Measurements from ENCODE around the gene NDUFA1. TPM values are rescaled to one million over a fixed set of nuclear protein-coding genes. Genes with fewer than 3 reads are reported as not detected.

The NDUFA1 gene
- total RNA-seq, 1 donor from 2014 or later: 95.0 TPM

DNA sequence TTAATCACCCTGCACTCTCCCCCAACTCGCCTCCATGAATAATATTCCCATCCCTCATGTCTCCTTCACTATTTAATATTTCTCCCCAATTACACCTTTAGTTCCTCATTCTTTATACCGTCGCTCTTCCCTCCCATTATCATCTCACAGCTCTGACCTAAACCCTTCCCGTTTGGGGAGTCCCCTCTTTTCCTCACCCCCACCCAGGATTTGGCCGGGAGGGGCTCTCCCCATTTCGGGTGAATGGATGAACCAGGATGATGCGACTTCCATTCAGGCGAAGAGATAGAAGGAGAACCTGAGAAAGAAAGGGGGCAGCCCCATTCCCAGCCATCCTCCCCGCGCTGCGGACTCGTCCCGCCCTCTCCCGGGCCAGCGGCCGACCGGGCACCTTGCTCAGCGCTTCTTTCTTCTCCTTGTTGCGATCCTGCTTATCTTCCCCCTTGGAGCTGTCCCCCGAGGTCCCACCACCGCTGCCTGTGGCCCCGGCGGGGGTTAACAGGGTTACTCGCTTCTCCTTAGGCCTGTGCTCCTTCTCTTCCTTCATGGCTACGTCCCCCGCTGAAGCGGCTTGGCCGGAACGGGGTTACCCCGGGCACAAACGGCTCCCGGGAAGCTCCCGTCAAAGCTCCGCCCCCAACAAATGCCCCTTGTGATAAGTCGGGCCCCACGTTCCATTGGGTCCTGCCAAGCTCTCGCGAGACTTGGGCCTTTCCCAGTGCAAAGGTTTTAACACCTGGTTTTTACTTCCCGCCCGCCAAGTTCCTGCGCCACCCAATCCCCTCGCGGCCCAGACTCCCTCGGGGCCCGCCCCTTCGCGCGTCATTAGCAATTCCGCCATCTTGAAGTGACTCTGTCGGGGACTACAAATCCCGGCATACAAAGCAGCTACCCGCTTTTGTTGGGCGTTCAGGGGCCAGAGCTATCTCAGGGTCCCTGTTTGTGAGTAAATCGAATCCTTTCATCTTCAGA lies 19.0 kb upstream of the NDUFA1 start, which contains the start of gene UPF3B:
Gene UPF3B (minus strand): TSS at position 582 of the 972 bp plus-strand sequence. CDS start 35 bp downstream, at position 547.
- peaks cover 6% of the 10 kb centered on the region for H3K4me1 Mint-ChIP-seq (ENCODE audit: unreplicated experiment)
- peak within 1 kb of the TSS; percentile 99 for H3K4me3 Mint-ChIP-seq (ENCODE audit: unreplicated experiment)
- peak; percentile 85 for DNase-seq (ENCODE audit: low spot score)
- peak within 1 kb of the TSS; percentile 96 for H3K27ac Mint-ChIP-seq (ENCODE audit: unreplicated experiment)
- H3K27me3 Mint-ChIP-seq (ENCODE audit: unreplicated experiment): no peaks in the 10 kb centered on the region
- peaks cover 5% of the 10 kb centered on the region for H3K36me3 Mint-ChIP-seq (ENCODE audit: low read depth, unreplicated experiment)
- TF ChIP-seq, protein P1, sequence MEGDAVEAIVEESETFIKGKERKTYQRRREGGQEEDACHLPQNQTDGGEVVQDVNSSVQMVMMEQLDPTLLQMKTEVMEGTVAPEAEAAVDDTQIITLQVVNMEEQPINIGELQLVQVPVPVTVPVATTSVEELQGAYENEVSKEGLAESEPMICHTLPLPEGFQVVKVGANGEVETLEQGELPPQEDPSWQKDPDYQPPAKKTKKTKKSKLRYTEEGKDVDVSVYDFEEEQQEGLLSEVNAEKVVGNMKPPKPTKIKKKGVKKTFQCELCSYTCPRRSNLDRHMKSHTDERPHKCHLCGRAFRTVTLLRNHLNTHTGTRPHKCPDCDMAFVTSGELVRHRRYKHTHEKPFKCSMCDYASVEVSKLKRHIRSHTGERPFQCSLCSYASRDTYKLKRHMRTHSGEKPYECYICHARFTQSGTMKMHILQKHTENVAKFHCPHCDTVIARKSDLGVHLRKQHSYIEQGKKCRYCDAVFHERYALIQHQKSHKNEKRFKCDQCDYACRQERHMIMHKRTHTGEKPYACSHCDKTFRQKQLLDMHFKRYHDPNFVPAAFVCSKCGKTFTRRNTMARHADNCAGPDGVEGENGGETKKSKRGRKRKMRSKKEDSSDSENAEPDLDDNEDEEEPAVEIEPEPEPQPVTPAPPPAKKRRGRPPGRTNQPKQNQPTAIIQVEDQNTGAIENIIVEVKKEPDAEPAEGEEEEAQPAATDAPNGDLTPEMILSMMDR (IDR thresholded peaks at IDR 0.05; ENCODE audit: unreplicated experiment): no peak
- no peaks in the 10 kb centered on the region for H3K9me3 Mint-ChIP-seq (ENCODE audit: unreplicated experiment)

DNA sequence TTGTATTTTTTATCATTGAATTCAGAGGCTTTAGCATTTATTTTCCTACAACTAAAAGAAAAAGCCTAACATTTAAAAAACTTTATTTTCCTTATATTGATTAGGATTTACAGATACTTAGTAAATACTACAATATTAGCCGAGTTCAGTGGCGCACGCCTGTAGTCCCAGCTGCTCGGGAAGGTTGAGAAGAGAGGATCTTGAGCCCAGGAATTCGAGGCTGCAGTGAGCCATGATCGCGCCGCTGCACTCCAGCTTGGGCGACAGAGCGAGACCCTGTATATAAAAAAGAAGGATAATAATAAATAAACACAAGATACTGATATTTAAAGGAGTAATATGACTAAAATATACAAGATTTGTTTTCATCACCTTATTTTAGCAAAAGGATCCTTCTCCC lies 18.2 kb upstream of the NDUFA1 start:
- Mint-ChIP-seq H3K4me1 (ENCODE audit: unreplicated experiment) (peaks cover 6% of the 10 kb centered on the region), H3K27me3 (ENCODE audit: unreplicated experiment) (no peaks in the 10 kb centered on the region), H3K4me3 (ENCODE audit: unreplicated experiment) (peak overlapping the region; percentile 99), H3K27ac (ENCODE audit: unreplicated experiment) (peak overlapping the region; percentile 84), H3K9me3 (ENCODE audit: unreplicated experiment) (no peaks in the 10 kb centered on the region), H3K36me3 (ENCODE audit: low read depth, unreplicated experiment) (peaks cover 2% of the 10 kb centered on the region)
- no peak for DNase-seq (ENCODE audit: low spot score)
- TF ChIP-seq, protein P1 (IDR thresholded peaks at IDR 0.05; ENCODE audit: unreplicated experiment): no peak

DNA sequence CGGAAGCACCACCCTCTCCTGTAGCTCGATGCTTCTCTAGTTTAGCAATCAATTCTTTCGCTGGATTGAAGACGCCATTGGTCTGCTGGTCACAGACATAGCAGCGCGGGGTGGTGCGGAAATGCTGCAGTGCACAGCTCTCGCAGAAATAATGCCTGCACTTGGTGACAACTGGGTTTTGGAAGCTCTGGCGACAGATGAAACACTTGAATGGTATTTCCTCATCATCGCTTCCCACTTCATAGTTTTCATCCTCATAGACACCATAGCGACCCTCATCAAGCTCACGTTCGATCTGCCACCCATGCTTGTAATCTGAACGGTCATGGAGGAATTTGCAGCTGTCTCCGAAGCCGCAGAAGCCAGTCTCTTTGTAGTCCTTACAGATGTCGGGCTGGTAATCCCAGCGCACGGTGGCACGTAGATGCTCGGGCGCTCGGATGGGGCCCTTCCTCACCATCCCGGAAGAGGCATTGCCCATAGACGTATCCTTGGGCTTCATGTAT lies 953 bp upstream of the NDUFA1 start:
- Mint-ChIP-seq H3K4me1 (ENCODE audit: unreplicated experiment) (peaks cover 14% of the 10 kb centered on the region), H3K27ac (ENCODE audit: unreplicated experiment) (peak overlapping the region; percentile 96)
- DNase-seq (ENCODE audit: low spot score): peak; percentile 5

DNA sequence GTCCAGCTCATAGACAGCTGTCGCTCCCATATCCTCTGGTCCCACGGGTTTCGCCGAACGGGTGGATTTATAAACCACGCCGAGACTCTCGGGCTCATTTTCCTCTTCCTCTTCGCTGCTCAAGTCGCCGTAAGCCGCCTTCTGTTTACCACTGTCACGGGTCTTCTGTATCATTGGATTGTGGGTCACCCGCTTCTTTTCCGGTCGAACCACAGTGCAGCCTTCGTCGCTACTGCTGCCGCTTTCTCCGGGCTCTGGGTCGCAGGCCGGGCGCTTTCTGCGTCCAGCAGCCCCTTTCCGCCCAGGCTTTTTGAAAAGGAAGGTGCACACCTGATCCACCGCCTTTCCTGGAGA lies 410 bp upstream of the NDUFA1 start:
- TF ChIP-seq, protein P1 (IDR thresholded peaks at IDR 0.05; ENCODE audit: unreplicated experiment): no peak
- H3K4me3 Mint-ChIP-seq (ENCODE audit: unreplicated experiment): peak overlapping the region; percentile 96
- H3K27ac Mint-ChIP-seq (ENCODE audit: unreplicated experiment): peak overlapping the region; percentile 96
- no peaks in the 10 kb centered on the region for H3K9me3 Mint-ChIP-seq (ENCODE audit: unreplicated experiment)
- peak; percentile 11 for DNase-seq (ENCODE audit: low spot score)
- peaks cover 6% of the 10 kb centered on the region for H3K27me3 Mint-ChIP-seq (ENCODE audit: unreplicated experiment)
- H3K4me1 Mint-ChIP-seq (ENCODE audit: unreplicated experiment): peaks cover 14% of the 10 kb centered on the region
- H3K36me3 Mint-ChIP-seq (ENCODE audit: low read depth, unreplicated experiment): no peaks in the 10 kb centered on the region

More for the DNA sequence above, 953 bp upstream of the NDUFA1 start:
- TF ChIP-seq, protein P1 (IDR thresholded peaks at IDR 0.05; ENCODE audit: unreplicated experiment): no peak
- H3K9me3 Mint-ChIP-seq (ENCODE audit: unreplicated experiment): no peaks in the 10 kb centered on the region
- no peaks in the 10 kb centered on the region for H3K36me3 Mint-ChIP-seq (ENCODE audit: low read depth, unreplicated experiment)
- H3K27me3 Mint-ChIP-seq (ENCODE audit: unreplicated experiment): peaks cover 6% of the 10 kb centered on the region
- H3K4me3 Mint-ChIP-seq (ENCODE audit: unreplicated experiment): peak overlapping the region; percentile 96

DNA sequence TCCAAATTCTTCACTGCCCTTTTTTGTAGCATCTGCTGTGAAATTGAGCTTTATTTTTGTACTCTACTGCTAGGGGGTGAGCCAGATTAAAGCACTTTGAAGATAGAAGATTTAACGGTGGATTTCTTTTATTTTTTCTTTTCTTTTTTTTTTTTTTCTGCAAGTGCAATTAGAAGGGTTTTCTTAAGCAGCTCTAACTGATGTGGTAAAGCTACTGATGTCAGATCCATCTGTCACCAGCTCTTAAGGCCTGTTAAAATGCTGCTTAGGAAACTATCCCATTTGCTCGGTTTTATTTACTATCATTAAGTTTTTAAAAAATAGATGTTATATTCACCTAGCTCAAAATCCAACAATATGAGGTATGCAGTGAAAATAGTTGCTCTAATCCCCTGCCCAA lies 7.1 kb downstream of the NDUFA1 start:
- H3K9me3 Mint-ChIP-seq (ENCODE audit: unreplicated experiment): no peaks in the 10 kb centered on the region
- H3K36me3 Mint-ChIP-seq (ENCODE audit: low read depth, unreplicated experiment): no peaks in the 10 kb centered on the region
- peaks cover 12% of the 10 kb centered on the region for H3K4me1 Mint-ChIP-seq (ENCODE audit: unreplicated experiment)
- H3K27me3 Mint-ChIP-seq (ENCODE audit: unreplicated experiment): no peaks in the 10 kb centered on the region
- H3K27ac Mint-ChIP-seq (ENCODE audit: unreplicated experiment): no peak overlapping the region
- TF ChIP-seq, protein P1 (IDR thresholded peaks at IDR 0.05; ENCODE audit: unreplicated experiment): no peak
- DNase-seq (ENCODE audit: low spot score): no peak
- no peak overlapping the region for H3K4me3 Mint-ChIP-seq (ENCODE audit: unreplicated experiment)
